NAMALWA (cell line): ENCODE data around the gene MDN1.

ENCODE experiments used
- DNase-seq: peaks from one replicate; pipeline ENCODE4 v3.0.0-alpha.2; 2015; ENCODE audit warnings: low spot score

The MDN1 gene

DNA sequence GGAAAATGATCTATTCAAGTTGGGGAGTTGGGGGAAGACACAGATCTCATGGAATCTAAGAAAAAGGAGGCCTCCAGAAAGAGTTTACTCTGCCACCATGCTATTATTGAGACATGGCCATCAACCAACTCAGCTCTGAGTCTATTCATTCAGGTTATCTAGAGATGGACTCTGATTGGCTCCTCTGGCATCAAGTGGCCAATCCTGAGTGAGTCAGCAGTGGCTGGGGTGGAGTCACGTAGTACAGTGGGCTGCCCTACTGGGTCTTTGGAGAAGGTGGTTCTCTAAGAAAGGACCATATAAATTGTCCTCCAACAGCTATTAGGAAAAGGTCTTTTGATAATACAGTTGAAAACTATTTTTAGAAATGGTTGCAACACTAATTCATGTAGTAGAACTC, 223.1 kb downstream of the MDN1 start:
- DNase-seq: peak; percentile 55

DNA sequence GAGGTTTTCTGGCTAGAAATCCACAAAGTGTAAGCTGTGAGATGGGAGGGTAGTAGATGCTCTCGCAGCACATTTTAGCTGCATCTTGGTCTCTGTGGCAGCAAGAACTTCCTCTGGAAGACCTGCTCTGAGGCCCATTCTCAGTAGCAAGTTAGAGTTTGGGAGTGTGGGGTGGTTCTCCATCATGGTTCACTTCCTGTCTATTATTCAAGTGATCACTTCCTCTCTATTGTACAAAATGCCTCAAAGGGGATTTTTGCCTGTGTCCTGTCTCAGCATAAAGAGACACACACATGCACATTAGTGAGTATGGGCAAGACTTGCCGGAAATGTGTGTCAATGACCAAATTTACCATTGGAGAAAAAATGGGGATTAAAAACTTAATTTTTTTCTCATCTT, 223.5 kb downstream of the MDN1 start:
- DNase-seq: no peak
